SK-N-SH (cell line): Measurements from ENCODE around the gene LYRM7. TPM values are rescaled to one million over a fixed set of nuclear protein-coding genes. Genes with fewer than 3 reads are reported as not detected.

Experiments used
- CTCF ChIA-PET: fragments of 300-600, 350-600 bp; formaldehyde crosslinking; extraction: SDS; loops from one replicate; lab custom pipeline; 2021; lab: Yijun Ruan, JAX
- POLR2A ChIA-PET: fragments of 350-600 bp; sonication (Branson Sonifier 250); formaldehyde crosslinking; extraction: SDS; loops from one replicate; lab custom pipeline; 2020; ENCODE audit warnings: antibody characterized with exemption, inconsistent platforms; lab: Yijun Ruan, JAX
- DNase-seq: peaks from one replicate; pipeline ENCODE4 v3.0.0; 2012
- H2AFZ ChIP-seq: fragments of 200-600 bp; sonication (generic); 2 replicates; pipeline ENCODE4 v1.8.1; 2016; ENCODE audit warnings: antibody characterized with exemption, mild to moderate bottlenecking, low read depth
- H3F3A ChIP-seq: fragments of 200-600 bp; sonication (generic); replicated peaks from 2 replicates; pipeline ENCODE3; 2016; ENCODE audit warnings: antibody characterized with exemption, mild to moderate bottlenecking; ENCODE audit not compliant: insufficient read depth
- H3K27ac ChIP-seq, 2 experiments: fragments of 200-500 bp in 1 of 2; fragments of 200-600 bp in 1 of 2; sonication (Bioruptor generic) in 1 of 2; sonication (generic), shearing (Covaris generic) in 1 of 2; 2 replicates each; pipeline versions ENCODE4 v1.5.1 to v1.6.1; 2014 to 2016; ENCODE audit warnings: low read depth in 2 of 2, inconsistent platforms in 1 of 2, low read length in 1 of 2, mild to moderate bottlenecking in 1 of 2, mixed read lengths in 1 of 2
- H3K27me3 ChIP-seq: fragments of 200-600 bp; sonication (generic), shearing (Covaris generic); 2 replicates; pipeline ENCODE4 v1.6.1; 2016; ENCODE audit warnings: mixed run types; ENCODE audit not compliant: insufficient read depth
- H3K36me3 ChIP-seq, 2 experiments: fragments of 200-500 bp in 1 of 2; fragments of 200-600 bp in 1 of 2; sonication (Bioruptor generic) in 1 of 2; sonication (generic) in 1 of 2; replicated peaks in 1 of 2; 2 replicates each; pipeline versions ENCODE3 to v1.5.1; 2014 to 2016; ENCODE audit warnings: low read length in 1 of 2, mild to moderate bottlenecking in 1 of 2; ENCODE audit not compliant: insufficient read depth in 2 of 2, control insufficient read depth in 1 of 2
- H3K4me1 ChIP-seq, 2 experiments: fragments of 200-500 bp in 1 of 2; fragments of 200-600 bp in 1 of 2; sonication (Bioruptor generic) in 1 of 2; sonication (generic), shearing (Covaris generic) in 1 of 2; 2 replicates each; pipeline versions ENCODE4 v1.5.1 to v1.6.1; 2014 to 2016; ENCODE audit warnings: low read depth in 1 of 2, low read length in 1 of 2, mixed run types in 1 of 2; ENCODE audit not compliant: insufficient read depth in 2 of 2, control insufficient read depth in 1 of 2
- H3K4me2 ChIP-seq: fragments of 200-600 bp; sonication (generic), shearing (Covaris generic); 2 replicates; pipeline ENCODE4 v1.6.1; 2017; ENCODE audit warnings: mixed run types
- H3K4me3 ChIP-seq, 2 experiments: fragments of 200-500 bp in 1 of 2; fragments of 200-600 bp in 1 of 2; sonication (Bioruptor generic) in 1 of 2; sonication (generic), shearing (Covaris generic) in 1 of 2; 2 replicates each; pipeline versions ENCODE4 v1.5.1 to v1.8.1; 2014 to 2016; ENCODE audit warnings: low read depth in 2 of 2, inconsistent platforms in 1 of 2, low read length in 1 of 2, mild to moderate bottlenecking in 1 of 2, mixed read lengths in 1 of 2, moderate library complexity in 1 of 2
- H3K79me2 ChIP-seq: fragments of 200-600 bp; sonication (generic); 2 replicates; pipeline ENCODE4 v1.8.1; 2017; ENCODE audit warnings: mild to moderate bottlenecking; ENCODE audit not compliant: insufficient read depth
- H3K9ac ChIP-seq: fragments of 200-600 bp; sonication (generic); 2 replicates; pipeline ENCODE4 v1.6.1; 2017; ENCODE audit warnings: mixed run types
- H3K9me2 ChIP-seq: fragments of 200-600 bp; sonication (generic); 2 replicates; pipeline ENCODE4 v1.6.1; 2017; ENCODE audit warnings: mixed run types
- H3K9me3 ChIP-seq: fragments of 200-600 bp; sonication (generic); 2 replicates; pipeline ENCODE4 v1.6.1; 2017; ENCODE audit warnings: mixed run types, mild to moderate bottlenecking, moderate library complexity
- H4K20me1 ChIP-seq: fragments of 200-600 bp; sonication (generic); 2 replicates; pipeline ENCODE4 v1.6.1; 2017; ENCODE audit warnings: mild to moderate bottlenecking, mixed run types; ENCODE audit not compliant: insufficient read depth
- CHD2 ChIP-seq: fragments of 150-350 bp; IDR thresholded peaks from 2 replicates; pipeline ENCODE4 v1.6.1; 2018; ENCODE audit warnings: low read length; ENCODE audit not compliant: partially characterized antibody
- ELF1 ChIP-seq: IDR thresholded peaks from 2 replicates; pipeline ENCODE4 v1.4.0; 2012
- EP300 ChIP-seq, 2 experiments: IDR thresholded peaks; 2 replicates each; pipeline versions ENCODE4 v1.4.0 to v1.6.1; 2012; ENCODE audit warnings: borderline replicate concordance in 1 of 2, low read depth in 1 of 2, low read length in 1 of 2
- FOXJ3 ChIP-seq: sonication (generic); formaldehyde crosslinking; IDR thresholded peaks from 2 replicates; pipeline ENCODE4 v1.5.1; 2020; ENCODE audit warnings: mild to moderate bottlenecking, missing genetic modification reagents
- GABPA ChIP-seq: IDR thresholded peaks from 2 replicates; pipeline ENCODE4 v1.4.0; 2012; ENCODE audit warnings: low read depth, mild to moderate bottlenecking
- IRF3 ChIP-seq: fragments of 150-350 bp; IDR thresholded peaks from 2 replicates; pipeline ENCODE4 v1.6.1; 2016; ENCODE audit warnings: mild to moderate bottlenecking, low read depth, low read length
- JUND ChIP-seq: IDR thresholded peaks from 2 replicates; pipeline ENCODE4 v1.4.0; 2012
- MXI1 ChIP-seq: IDR thresholded peaks from 2 replicates; pipeline ENCODE4 v1.6.1; 2012; ENCODE audit warnings: mild to moderate bottlenecking, low read depth, low read length, improper control_type of control experiment
- NRF1 ChIP-seq: IDR thresholded peaks from 2 replicates; pipeline ENCODE4 v1.6.1; 2012; ENCODE audit warnings: low read depth, mild to moderate bottlenecking, low read length
- POLR2AphosphoS5 ChIP-seq: IDR thresholded peaks from 2 replicates; pipeline ENCODE4 v1.6.1; 2012; ENCODE audit warnings: low read depth, low read length
- RAD21 ChIP-seq: IDR thresholded peaks from 2 replicates; pipeline ENCODE4 v1.6.1; 2012; ENCODE audit warnings: mild to moderate bottlenecking, low read length
- RCOR1 ChIP-seq: fragments of 150-350 bp; IDR thresholded peaks from 2 replicates; pipeline ENCODE4 v1.6.1; 2017; ENCODE audit warnings: antibody characterized with exemption, low read length
- TCF12 ChIP-seq: IDR thresholded peaks from 2 replicates; pipeline ENCODE4 v1.4.0; 2012
- TEAD4 ChIP-seq: IDR thresholded peaks from 2 replicates; pipeline ENCODE4 v1.4.0; 2012; ENCODE audit warnings: mild to moderate bottlenecking, borderline replicate concordance; ENCODE audit not compliant: insufficient read depth
- USF1 ChIP-seq: IDR thresholded peaks from 2 replicates; pipeline ENCODE4 v1.4.0; 2012; ENCODE audit warnings: low read depth, borderline replicate concordance
- YY1 ChIP-seq: IDR thresholded peaks from 2 replicates; pipeline ENCODE4 v1.4.0; 2012; ENCODE audit warnings: low read depth, mild to moderate bottlenecking
- ZBTB33 ChIP-seq: IDR thresholded peaks from 2 replicates; pipeline ENCODE4 v1.4.0; 2012; ENCODE audit warnings: low read depth, borderline replicate concordance
- WGBS: methylation state at CpG from one replicate; pipeline ENCODE4 v1.1.6; 2017; ENCODE audit warnings: low lambda C conversion rate; 5-methylcytosine and 5-hydroxymethylcytosine counted together
- polyA plus RNA-seq, 3 experiments: library from polyadenylated mRNA; depleted of rRNA; stranded (reverse); fragments of >200 nt; gene quantifications; 2 replicates each; pipeline ENCODE4 v1.2.3, GENCODE V29; 2012
- TF ChIP-seq, protein P1 (sequence below): IDR thresholded peaks from 2 replicates; pipeline ENCODE4 v1.4.0; 2012; ENCODE audit warnings: low read depth
- TF ChIP-seq, protein P2 (sequence below): IDR thresholded peaks from 2 replicates; pipeline ENCODE4 v1.6.1; 2012; ENCODE audit warnings: mild to moderate bottlenecking, low read depth, low read length, moderate library complexity
- TF ChIP-seq, protein P3 (sequence below): IDR thresholded peaks from 2 replicates; pipeline ENCODE4; 2012

The LYRM7 gene
- polyA plus RNA-seq, 1 of the 3 experiments (the other 2 are of a cell fraction), result 1.4 TPM

GRCh38 chr5:131186561-131187256, 16.0 kb downstream of the LYRM7 start:
- Histone ChIP-seq H3K27ac (no peak overlapping the region), H4K20me1 (no peaks in the 10 kb centered on the region), H3K27me3 (no peaks in the 10 kb centered on the region)
- no peak for DNase-seq
- no peak for TF ChIP-seq POLR2AphosphoS5
- no peak for TF ChIP-seq NRF1
- TF ChIP-seq, protein P1, sequence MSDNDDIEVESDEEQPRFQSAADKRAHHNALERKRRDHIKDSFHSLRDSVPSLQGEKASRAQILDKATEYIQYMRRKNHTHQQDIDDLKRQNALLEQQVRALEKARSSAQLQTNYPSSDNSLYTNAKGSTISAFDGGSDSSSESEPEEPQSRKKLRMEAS, result no peak
- no peak for TF ChIP-seq MXI1
- TF ChIP-seq, protein P2, sequence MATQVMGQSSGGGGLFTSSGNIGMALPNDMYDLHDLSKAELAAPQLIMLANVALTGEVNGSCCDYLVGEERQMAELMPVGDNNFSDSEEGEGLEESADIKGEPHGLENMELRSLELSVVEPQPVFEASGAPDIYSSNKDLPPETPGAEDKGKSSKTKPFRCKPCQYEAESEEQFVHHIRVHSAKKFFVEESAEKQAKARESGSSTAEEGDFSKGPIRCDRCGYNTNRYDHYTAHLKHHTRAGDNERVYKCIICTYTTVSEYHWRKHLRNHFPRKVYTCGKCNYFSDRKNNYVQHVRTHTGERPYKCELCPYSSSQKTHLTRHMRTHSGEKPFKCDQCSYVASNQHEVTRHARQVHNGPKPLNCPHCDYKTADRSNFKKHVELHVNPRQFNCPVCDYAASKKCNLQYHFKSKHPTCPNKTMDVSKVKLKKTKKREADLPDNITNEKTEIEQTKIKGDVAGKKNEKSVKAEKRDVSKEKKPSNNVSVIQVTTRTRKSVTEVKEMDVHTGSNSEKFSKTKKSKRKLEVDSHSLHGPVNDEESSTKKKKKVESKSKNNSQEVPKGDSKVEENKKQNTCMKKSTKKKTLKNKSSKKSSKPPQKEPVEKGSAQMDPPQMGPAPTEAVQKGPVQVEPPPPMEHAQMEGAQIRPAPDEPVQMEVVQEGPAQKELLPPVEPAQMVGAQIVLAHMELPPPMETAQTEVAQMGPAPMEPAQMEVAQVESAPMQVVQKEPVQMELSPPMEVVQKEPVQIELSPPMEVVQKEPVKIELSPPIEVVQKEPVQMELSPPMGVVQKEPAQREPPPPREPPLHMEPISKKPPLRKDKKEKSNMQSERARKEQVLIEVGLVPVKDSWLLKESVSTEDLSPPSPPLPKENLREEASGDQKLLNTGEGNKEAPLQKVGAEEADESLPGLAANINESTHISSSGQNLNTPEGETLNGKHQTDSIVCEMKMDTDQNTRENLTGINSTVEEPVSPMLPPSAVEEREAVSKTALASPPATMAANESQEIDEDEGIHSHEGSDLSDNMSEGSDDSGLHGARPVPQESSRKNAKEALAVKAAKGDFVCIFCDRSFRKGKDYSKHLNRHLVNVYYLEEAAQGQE, result no peak
- no peak for TF ChIP-seq RAD21
- no peak for TF ChIP-seq RCOR1
- TF ChIP-seq, protein P3, sequence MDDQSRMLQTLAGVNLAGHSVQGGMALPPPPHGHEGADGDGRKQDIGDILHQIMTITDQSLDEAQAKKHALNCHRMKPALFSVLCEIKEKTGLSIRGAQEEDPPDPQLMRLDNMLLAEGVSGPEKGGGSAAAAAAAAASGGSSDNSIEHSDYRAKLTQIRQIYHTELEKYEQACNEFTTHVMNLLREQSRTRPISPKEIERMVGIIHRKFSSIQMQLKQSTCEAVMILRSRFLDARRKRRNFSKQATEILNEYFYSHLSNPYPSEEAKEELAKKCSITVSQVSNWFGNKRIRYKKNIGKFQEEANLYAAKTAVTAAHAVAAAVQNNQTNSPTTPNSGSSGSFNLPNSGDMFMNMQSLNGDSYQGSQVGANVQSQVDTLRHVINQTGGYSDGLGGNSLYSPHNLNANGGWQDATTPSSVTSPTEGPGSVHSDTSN, result no peak
- TF ChIP-seq EP300 (IDR thresholded peaks at IDR 0.05; ENCODE audit: borderline replicate concordance in 1 of 2, low read depth in 1 of 2, low read length in 1 of 2), result no peak
- no peak for TF ChIP-seq TEAD4
- TF ChIP-seq IRF3, result no peak
- TF ChIP-seq ZBTB33, result no peak
- no peak for TF ChIP-seq USF1
- no peak for TF ChIP-seq JUND
- TF ChIP-seq GABPA, result no peak
- no peak for TF ChIP-seq TCF12
- TF ChIP-seq ELF1, result no peak
- no peak for TF ChIP-seq FOXJ3 (CRISPR knock-in tag)
- TF ChIP-seq CHD2, result no peak
- TF ChIP-seq YY1, result no peak
- TF ChIP-seq, all 33 proteins: peak for 0
- Histone ChIP-seq H3K9me2 (no peaks in the 10 kb centered on the region), H3F3A (peaks cover 5% of the 10 kb centered on the region), H3K4me2 (no peak overlapping the region), H3K79me2 (no peaks in the 10 kb centered on the region), H3K4me3 (peak overlapping the region in 1 of 2 experiments; percentile 13; a peak in 1 of 4 replicates), H3K36me3 (peaks cover 0 to 3% of the 10 kb centered on the region in 2 experiments), H3K9ac (no peak overlapping the region), H2AFZ (no peak overlapping the region), H3K9me3 (peaks cover 3% of the 10 kb centered on the region; the same call in 1 of the 2 replicates), H3K4me1 (no peaks in the 10 kb centered on the region; a peak in 1 of 4 replicates)
- ChIA-PET POLR2A (no interaction called here), CTCF (no interaction called here)
- WGBS, result 70% methylated on average over 3 of the region's 3 CpGs
